Measurements from ENCODE around the gene MBD6.

DNA sequence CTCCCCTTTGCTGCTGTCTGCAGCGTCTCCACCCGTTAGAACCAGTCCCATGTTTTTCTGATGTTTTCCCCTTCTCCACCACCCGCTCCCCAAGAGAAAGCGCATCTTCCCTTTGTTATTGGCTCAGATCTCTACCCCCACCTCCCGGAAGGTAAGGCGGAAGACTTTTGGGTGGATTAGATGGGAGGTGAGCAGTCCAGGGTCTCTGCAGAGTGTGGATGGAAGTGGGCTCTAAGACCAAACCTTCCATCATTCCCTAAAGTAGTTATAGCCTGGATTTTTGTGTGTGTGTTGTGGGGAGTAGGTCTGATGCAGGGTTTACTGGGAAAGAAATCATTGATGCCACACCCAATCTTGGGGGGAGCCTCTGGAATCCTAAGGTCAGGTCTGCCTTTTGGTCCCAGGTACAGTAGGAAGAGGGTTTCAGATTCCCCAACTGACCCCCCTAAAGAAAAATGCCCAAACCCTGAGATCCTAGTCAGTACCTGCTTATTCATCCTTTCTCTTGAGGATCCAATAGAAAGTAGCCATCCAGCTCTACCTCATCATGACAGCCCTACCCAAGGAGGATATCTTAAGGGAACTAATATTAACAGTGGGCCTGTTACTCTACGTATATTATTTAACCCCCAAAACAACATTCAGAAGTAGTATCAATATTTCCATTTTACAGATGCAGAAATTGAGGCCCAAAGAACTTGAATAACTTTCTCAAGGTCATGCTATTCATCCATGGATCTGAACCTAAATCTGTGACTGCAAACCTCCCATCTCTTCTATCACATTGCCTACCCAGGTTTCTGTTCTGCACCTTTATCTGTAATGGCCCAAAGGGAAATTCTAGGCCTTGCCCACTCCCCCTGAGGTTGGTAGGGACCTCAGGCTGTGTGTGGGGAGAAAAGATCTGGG is 28.3 kb downstream of the MBD6 start:
- TF ChIP-seq EZH2 (IDR thresholded peaks at IDR 0.05; ENCODE audit: insufficient read depth, low read length): no peak
- TF ChIP-seq, protein P1, sequence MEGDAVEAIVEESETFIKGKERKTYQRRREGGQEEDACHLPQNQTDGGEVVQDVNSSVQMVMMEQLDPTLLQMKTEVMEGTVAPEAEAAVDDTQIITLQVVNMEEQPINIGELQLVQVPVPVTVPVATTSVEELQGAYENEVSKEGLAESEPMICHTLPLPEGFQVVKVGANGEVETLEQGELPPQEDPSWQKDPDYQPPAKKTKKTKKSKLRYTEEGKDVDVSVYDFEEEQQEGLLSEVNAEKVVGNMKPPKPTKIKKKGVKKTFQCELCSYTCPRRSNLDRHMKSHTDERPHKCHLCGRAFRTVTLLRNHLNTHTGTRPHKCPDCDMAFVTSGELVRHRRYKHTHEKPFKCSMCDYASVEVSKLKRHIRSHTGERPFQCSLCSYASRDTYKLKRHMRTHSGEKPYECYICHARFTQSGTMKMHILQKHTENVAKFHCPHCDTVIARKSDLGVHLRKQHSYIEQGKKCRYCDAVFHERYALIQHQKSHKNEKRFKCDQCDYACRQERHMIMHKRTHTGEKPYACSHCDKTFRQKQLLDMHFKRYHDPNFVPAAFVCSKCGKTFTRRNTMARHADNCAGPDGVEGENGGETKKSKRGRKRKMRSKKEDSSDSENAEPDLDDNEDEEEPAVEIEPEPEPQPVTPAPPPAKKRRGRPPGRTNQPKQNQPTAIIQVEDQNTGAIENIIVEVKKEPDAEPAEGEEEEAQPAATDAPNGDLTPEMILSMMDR (IDR thresholded peaks at IDR 0.05; ENCODE audit: insufficient read depth, low read depth, low read length): no peak
